NCI-H128 (cell line): ENCODE measurements around the gene SLC37A1.

Source experiments
- DNase-seq: peaks from one replicate; lab custom pipeline; 2025; ENCODE audit not compliant: unreplicated experiment; lab: John Stamatoyannopoulos, UW

Gene SLC37A1

DNA sequence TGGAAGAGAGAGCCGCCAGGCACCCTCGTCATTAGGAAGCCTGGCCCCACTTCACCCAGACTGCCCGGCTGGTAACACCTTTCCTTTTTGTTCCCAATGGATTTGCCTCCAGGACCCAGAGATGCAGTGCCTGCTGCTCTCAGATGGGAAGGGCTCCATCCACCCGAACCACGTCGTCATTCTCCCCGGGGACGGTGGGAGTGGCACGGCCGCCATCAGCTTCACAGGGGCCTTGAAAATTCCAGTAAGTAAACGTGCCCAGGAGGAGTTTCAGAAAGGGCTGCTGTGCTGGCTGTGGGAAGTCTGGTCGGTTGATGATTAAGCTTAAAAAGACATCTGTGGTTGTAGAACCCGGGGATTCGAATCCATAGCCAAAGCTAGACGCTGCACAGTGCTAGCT, 45.2 kb downstream of the SLC37A1 start:
- no peak for DNase-seq

DNA sequence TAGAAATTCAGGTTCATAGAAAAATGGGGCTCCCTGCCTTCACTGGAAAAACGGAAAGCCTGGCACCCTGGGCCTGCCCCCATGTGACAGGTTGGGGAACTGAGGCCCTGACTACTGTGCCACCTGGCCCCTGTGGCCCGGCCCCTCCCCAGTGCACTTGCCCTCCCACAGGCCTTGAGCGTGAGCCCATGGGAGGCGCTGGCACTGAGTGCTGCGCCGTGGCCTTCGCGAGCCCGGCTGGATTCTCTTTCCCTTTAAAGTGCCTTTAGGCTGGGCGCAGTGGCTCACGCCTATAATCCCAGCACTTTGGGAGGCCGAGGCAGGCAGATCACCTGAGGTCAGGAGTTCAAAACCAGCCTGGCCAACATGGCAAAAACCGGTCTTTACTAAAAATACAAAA, 45.7 kb downstream of the SLC37A1 start:
- DNase-seq, result no peak

DNA sequence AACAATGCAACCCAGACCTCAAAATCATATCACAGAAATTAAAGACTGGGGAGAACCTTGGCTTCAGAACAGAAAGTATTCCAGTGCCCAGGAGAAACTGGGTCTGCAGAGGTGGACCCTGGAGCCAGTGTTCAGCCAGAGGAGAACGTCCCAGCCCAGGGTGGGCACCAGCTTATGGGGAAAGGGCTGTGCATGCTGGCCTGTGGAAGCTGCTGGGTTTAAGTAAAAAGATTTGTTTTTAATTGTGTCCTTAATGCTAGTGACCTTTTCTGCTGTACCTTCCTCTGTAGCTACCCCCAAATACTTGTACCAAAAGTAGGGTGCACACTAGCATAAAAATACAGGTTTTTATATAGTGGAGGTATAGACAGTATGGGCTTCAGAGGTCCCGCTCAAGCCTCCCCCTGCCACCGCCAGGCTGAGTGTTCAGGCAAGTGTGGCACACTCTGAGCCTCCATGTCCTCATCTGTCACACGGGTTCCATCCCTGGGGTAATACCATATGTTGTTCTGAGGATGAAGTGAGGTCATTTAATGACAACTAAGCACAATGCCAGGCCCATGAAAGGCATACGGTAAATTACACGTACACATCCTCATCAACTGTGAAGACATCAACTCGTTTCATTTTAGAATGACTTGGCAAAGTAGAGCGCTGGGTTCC, 47.0 kb downstream of the SLC37A1 start:
- no peak for DNase-seq

DNA sequence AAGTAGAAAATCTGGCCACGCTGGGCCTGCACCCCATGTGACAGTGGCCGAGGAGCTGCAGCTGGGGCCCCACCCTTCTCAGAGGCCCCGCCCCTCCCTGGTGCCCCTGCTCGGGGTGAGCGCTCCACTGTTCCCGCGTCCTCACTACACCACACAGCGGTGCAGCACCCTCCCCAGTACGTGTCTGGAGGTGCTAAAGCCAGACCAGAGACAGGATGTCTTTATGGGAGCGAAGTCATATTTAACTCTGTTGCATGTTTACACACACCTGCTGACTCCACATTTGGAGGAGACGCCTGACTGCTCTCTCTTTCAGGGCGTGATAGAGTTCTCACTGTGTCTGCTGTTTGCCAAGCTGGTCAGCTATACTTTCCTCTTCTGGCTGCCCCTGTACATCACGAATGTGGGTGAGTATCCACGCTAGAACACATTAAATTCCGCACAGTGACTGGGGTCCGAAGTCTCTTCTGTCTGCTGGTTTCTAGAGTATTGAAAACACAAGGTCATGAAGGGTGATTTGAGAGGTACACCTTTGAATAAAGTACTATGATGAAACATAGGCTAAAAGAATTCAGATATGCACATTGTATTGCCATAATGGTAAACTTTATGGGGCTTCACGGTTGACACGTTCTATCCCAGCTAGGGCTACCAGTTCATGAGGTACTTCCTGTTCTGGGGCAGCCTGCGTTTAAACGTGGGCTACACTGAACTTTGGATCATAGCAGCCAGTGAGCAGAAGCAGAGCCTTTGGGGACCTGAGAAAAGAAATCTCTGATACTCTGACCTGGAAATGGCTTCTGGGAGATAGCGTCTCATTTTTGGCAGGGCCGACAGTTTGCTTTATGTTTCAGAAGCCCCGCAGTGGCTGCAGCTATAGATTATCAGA, 48.4 kb downstream of the SLC37A1 start:
- DNase-seq, result no peak

DNA sequence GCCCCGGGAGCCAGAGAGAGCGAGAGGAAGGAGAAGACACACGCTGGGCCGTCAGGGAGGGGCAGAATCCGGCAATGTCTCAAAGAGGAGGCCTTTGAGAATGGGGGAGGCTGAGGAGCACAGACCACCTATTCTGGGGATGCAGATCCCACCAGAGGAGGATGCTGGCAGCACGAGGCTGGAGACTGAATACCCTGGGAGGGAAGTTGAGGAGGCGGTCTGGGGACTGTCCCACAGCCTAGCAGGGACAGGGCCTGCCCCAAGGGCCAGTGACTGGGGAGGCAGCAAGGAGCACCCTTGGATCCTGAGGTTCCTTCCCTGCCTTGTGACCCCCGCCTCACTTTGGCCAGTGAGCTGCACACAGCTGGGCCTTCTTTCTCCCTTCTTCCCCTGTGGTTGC, 49.2 kb downstream of the SLC37A1 start:
- no peak for DNase-seq

DNA sequence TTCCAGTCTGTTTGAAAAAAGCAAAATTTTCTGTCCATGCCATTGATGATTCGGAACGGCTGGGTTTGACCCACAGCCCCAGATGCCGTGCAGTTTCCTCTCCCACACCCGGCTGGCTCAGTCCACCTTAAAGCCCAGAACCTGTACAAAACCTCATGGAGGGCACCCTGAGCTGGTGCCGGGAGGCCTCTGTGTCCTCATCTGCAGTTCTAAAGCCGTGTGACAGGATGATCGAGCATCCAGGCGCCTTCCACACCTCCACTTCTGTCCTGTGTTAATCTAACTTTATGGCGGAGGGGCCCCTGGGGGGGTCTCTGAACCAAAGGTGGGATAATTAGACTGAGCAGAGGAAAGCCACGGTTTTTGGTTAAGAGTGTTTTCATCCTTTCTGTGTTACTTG, 49.6 kb downstream of the SLC37A1 start:
- DNase-seq, result no peak

DNA sequence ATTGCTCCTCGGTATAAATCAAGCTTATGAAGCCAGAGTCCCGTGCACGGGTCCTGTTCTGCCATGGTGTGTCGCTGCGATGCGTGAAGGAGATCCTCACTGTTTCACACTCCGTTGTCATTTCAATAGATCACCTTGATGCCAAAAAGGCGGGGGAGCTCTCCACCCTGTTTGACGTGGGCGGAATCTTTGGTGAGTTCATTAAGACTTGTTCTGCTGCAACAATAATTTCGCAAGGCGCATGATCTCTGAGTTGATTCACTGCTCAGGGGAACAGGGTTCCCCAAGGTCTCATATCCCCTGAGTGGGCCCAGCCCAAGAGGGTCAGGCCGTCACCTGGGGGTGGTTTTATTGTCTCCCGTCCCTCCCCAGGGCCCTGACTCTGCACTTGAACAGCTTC, 50.0 kb downstream of the SLC37A1 start:
- no peak for DNase-seq

DNA sequence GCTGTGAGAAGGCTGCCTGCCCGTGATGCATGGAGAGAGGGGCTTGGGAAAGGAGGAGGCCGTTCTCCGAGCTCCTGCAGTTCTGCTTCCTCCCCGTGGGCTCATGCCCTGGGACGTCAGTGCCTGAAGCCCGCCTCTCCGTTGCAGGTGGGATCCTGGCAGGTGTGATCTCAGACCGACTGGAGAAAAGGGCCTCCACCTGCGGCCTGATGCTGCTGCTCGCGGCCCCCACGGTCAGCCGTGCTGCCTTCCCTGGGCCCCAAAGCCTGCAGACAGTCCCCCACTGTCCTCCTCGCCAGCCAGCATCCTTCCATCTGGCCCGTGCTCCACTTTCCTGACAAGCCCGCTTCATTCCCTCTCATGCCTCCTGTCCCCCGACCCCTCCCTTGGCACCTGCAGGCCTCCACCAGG, 50.9 kb downstream of the SLC37A1 start:
- no peak for DNase-seq

DNA sequence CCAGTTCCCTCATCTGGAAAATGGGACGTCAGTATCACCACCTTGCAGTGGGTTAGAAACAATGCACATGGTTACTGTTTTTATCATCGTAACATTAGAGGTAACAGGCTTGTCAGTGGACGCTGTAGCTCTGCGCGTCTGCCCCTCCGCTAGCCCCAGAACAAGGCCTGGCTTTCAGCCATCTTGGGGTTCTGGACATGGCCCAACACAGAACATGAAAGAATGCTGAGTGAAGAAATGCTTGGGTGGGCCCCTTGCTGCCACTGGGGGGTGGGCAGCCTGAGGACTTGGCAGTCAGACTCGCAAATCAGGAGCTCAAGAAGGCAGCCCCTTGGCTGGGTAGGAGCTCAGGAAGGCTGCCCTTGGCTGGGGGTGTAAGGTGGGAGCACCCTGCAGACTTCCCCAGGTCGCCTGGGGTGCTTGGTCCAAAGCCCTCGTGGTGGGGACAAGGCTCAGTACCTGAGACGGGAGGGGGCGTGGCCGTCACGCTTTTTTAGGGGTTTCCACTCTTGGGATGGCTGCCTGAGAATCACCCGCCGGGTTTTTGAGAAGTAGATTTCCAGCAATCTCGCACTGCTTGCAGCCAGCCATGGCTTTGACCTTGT, 51.7 kb downstream of the SLC37A1 start:
- no peak for DNase-seq

DNA sequence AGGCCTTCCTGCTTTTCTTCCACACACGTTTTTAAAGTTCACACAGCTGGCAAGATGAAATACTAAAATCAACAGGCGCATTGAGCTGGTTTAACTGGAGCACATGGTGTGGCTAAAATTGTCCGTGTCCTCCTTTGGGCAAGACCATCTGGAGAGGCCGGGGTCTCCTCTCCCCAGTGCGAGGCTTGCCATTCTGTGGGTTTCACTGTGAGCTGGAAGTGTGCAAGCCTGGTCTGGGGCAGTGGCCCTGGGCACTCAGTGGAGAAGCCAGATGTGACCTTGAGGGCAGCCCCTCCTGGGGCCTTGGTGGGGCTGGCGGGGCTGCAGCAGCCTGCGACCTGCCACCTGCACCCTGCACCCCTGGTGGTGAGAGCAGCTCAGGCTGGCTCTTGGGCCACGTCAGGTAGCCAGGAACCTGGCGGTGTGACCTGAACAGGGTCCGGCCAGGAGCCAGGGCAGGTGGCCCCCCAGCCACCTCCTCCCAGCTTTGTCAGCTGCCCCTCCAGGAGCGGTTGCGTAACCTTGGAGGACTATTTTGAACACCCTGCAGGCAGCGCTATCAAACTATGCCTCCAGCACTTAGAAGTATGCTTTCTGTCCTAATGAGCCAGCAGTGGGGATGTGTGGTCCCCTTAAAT, 52.4 kb downstream of the SLC37A1 start:
- no peak for DNase-seq

DNA sequence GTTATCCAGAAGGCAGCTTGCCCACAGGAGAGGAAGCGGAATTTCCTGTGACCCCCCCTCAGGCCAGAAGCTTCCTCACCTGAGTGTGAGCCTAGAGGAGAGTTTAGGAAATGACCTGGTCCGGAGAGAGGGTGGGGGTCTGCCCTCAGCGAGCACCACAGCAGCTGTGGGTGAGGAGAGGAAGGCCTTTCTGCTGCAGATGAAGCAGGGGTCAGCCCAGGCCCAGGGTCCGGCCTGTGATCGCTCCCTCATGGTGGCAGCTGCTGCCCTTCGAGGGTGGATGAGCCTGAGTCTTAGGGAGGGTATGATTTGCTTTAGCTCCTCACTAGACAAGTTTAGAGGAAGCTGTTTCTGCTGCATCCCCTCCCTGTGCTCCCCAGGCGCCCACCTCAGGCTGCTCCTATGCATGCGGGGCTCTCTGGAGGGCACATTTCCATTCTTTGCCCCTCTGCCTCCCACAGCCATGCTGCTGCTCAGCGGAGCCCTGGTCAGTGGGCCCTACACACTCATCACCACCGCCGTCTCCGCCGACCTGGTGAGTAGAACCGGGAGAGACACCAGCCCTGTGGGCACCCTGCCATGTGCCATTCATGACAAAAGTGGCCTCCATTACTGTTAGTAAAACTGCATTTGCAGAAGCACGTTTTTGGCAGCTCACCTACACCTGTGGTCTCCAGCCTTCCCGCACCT, 53.0 kb downstream of the SLC37A1 start:
- DNase-seq, result no peak

DNA sequence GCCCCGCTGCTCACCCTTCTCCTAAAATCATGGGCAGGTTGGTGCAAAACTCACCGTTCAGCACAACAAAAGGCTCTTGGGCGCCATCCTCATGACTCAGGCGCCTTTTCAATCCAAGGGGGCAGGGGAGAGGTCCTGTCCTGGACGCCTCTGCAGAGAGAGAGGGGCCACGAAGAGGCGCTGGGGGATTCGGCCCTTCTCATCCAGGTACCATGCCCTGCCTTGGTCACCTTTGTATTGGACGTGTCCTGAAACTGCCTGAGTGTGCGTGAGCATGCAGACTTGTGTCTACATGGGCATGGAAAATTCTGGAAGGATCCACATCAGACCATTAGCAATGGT, 53.5 kb downstream of the SLC37A1 start:
- no peak for DNase-seq

DNA sequence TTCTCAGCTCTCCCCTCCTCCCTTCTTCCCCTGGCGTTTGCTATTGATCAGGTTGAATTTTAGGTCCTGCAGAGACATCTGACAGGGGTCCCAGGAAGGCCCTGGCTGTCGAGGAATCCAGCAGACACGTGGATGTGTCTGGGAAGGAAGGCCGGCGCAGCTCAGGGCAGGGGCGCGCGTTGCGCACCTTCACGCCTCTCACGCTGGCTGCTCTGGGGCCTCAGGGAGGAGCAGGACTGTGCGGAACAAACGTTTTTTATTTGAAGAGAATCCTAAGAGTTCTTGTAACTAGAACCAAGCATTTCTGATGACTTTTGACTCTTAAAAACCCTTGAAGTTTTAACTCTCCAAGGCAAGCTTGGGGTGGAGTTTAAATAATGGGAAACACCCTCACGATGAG, 54.2 kb downstream of the SLC37A1 start:
- DNase-seq, result no peak

DNA sequence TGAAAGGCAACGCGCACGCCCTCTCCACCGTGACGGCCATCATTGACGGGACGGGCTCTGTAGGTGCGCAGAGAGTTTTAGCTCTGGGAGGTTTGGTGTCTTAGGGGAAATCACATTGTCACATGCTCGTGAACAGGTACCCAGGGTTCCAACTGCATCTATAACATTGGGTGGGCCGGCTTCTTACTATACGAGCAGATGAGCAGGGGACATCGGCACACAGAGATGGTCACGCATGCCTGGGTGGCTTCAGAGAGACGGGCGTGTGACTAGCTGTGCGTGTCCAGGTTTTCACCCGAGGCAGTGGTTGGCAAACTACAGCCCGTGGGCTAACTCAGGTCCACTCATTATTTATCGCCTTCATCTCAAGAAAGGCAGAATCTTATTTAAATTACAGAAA, 54.7 kb downstream of the SLC37A1 start:
- no peak for DNase-seq

DNA sequence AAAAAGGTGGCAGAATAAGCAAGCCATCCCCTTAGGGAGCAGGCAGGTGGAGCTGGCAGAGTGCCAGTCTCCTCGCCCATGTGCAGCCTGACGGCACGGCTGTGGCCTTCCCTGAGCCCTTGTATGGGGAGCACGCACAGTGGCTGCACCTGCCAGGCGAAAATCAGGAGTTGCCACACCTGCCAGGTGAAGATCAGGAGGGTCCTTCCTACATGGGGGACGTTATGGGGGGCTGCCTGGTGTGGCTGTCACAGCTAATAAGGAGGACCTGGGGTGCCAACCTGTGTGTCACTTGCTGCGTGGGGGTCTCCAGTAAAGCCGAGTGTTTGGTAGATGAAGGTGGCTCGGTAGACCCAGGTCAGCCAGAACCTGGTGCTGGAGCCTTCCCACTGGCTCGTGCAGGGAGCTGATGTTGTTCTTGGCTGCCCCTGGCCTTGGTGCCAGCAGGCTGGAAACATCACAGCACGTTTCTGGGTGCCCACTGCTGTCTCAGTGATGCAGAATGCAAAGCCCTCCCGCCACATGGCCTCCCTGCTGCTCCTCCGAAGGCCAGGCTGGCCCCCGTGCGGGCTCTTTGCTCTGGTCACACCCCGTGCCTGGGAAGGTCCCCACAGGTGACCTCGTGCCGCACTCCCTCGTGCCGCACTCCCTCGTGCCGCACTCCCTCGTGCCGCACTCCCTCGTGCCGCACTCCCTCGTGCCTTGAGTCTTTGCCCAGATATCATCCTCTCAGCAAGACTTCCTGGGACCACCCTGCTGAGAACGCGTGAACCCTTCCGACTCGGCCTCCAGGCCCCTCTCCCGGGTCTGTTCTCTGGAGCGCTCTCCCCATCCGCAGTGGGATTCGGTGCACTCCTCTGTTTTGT, 55.4 kb downstream of the SLC37A1 start:
- peak; percentile 42 for DNase-seq

DNA sequence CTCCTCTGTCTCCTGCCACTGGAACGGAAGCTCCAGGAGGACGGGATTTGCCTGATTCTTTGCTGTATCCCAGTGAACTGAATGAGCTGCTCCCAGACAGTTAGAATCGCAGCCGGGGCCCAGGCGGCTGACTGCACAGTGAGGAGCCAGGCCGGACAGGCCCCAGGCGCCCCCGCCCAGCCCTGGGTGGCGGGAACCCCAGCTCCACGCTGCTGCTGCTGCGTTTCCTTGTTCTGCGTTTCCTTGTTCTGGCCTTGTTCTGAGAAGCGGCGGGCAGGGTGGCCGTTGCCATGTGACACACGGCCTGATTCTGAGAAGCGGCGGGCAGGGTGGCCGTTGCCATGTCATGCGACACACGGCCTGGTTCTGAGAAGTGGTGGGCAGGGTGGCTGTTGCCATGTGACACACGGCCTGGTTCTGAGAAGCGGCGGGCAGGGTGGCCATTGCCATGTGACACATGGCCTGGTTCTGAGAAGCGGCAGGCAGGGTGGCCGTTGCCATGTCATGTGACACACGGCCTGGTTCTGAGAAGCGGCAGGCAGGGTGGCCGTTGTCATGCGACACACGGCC, 56.2 kb downstream of the SLC37A1 start:
- DNase-seq, result no peak

DNA sequence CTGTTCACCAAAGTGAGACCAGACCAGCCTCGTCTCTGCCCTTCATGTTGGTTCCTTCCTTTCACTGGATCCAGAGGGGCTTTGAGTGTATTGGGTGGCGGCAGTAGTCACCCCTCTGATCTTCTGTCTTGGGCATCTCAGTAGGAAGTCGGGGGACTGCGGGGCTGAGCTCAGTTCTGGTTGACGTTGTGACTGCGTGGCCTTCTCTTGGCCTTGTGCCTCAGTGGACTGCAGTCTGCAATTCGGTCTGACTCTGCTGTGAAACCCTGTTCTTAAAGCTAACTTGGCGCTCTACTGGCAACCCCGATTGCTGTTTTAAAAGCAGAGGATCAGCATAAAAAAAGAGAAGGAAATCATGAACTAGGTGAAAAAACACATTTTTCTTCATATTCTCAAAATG, 56.7 kb downstream of the SLC37A1 start:
- DNase-seq, result no peak

DNA sequence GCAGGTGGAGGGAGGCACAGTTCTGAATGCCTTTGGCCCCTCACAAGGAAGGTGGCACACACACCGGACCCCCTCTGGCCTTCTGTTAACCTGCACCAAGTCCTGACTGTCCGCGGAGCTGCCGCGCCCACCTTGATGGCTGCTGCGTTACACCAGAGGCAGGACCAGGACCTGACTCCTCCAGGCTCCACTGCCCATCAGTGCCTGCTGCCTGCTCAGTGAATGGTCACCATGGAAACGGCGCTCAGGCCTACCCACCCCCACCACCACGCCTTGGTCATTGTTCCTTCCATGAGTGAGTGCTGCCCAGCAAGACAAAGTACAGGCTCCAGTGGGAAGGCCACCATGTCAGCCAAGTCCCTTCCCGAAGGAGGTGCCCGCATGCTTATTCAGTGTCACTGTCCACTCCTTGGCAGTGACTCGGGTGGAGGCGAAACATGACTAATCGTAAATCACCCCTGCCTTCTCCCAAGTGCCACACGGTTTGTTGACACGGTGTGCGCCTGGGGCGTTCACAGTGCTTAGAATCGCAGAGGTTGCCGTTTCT, 57.3 kb downstream of the SLC37A1 start:
- no peak for DNase-seq

DNA sequence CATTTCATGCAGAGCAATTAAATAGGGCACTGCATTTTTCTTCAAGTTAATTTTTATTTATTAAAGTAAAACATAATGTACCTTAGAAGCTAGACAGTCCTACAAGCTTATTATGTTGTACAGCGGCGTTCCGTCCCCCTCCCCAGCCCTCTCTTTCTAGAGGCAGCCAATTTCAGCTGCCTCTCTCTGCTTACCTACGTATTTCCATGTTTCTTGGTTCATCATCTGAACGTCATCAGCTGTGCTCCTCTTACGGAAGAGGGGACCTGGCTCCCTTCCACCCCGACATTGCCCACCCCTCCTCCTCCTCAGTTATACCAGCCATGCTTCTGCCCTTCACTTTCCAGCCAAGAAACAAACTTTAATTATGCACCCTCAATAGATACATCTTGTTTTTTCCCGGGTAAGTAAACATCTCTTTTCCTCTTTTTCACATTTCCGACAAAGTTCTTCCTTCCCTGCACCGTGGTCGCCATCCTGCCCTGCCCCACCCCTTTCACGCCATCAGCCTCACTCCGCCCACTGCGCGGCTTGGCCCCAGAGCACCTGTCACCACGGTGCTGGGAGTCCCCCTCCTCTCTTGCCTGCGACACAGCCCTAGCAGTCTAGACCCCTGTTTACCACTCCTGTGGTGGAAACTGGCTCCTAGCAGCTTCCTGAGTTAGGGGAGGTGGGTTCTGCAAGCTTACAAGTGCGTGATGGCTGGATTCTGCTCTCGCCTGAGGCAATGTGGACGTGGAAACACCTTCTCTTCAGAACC, 57.9 kb downstream of the SLC37A1 start:
- DNase-seq, result no peak
